Subcutaneous abdominal adipose tissue (tissue), 5 donors: ENCODE results near the gene CDH12.
"Not testable (repeated sequence)": the region's sequence is repeated elsewhere in the genome, so short reads cannot be mapped to it uniquely, and the experiment has no call there.

Experiments
- H3K27ac ChIP-seq: one replicate; pipeline ENCODE4 v1.7.0; 2013; ENCODE audit warnings: low read depth, mild to moderate bottlenecking, inconsistent platforms, low read length, moderate library complexity
- H3K27me3 ChIP-seq, 5 donors: one replicate each; pipeline ENCODE4 v1.7.0; 2013; ENCODE audit warnings: low read length in 5 of 5, inconsistent platforms in 1 of 5; ENCODE audit not compliant: control insufficient read depth in 5 of 5, insufficient read depth in 4 of 5
- H3K36me3 ChIP-seq, 5 donors: one replicate each; pipeline ENCODE4 v1.7.0; 2013; ENCODE audit warnings: low read length in 5 of 5; ENCODE audit not compliant: control insufficient read depth in 5 of 5, insufficient read depth in 5 of 5
- H3K4me1 ChIP-seq, 5 donors: one replicate each; pipeline ENCODE4 v1.7.0; 2013; ENCODE audit warnings: low read length in 5 of 5, mild to moderate bottlenecking in 3 of 5, moderate library complexity in 1 of 5; ENCODE audit not compliant: control insufficient read depth in 5 of 5, insufficient read depth in 5 of 5
- H3K4me3 ChIP-seq, 5 donors: one replicate each; pipeline ENCODE4 v1.7.0; 2013; ENCODE audit warnings: low read length in 5 of 5, low read depth in 1 of 5
- H3K9ac ChIP-seq, 5 donors: one replicate each; pipeline ENCODE4 v1.7.0; 2013; ENCODE audit warnings: low read length in 5 of 5, mild to moderate bottlenecking in 4 of 5, moderate library complexity in 3 of 5
- H3K9me3 ChIP-seq, 5 donors: one replicate each; pipeline ENCODE4 v1.7.0; 2013; ENCODE audit warnings: low read length in 5 of 5; ENCODE audit not compliant: control insufficient read depth in 5 of 5
- donor health status: healthy.
- donor health status: healthy.
- donor health status: healthy.
- donor health status: healthy.
- donor health status: healthy.

The CDH12 gene

GRCh38 chr5:22557251-22557650 lies 295.9 kb downstream of the CDH12 start:
- Histone ChIP-seq H3K9ac (no peak overlapping the region), H3K4me1 (no peaks in the 10 kb centered on the region), H3K9me3 (no peaks in the 10 kb centered on the region), H3K27me3 (no peaks in the 10 kb centered on the region), H3K4me3 (no peak overlapping the region), H3K36me3 (no peaks in the 10 kb centered on the region), H3K27ac (no peak overlapping the region)

GRCh38 chr5:22554475-22554874 lies 298.7 kb downstream of the CDH12 start:
- Histone ChIP-seq H3K27ac (no peak overlapping the region), H3K4me1 (no peaks in the 10 kb centered on the region), H3K9me3 (no peaks in the 10 kb centered on the region), H3K27me3 (no peaks in the 10 kb centered on the region), H3K36me3 (no peaks in the 10 kb centered on the region), H3K4me3 (no peak overlapping the region), H3K9ac (no peak overlapping the region)

GRCh38 chr5:22549876-22550671 lies 303.1 kb downstream of the CDH12 start:
- Histone ChIP-seq H3K27ac (no peak overlapping the region), H3K9me3 (no peaks in the 10 kb centered on the region), H3K27me3 (no peaks in the 10 kb centered on the region), H3K4me1 (no peaks in the 10 kb centered on the region), H3K36me3 (no peaks in the 10 kb centered on the region), H3K9ac (no peak overlapping the region), H3K4me3 (no peak overlapping the region)

- Histone ChIP-seq H3K36me3 (no peaks in the 10 kb centered on the region), H3K9ac (no peak overlapping the region), H3K27me3 (no peaks in the 10 kb centered on the region), H3K27ac (no peak overlapping the region), H3K4me1 (no peaks in the 10 kb centered on the region), H3K9me3 (peaks cover 0 to 3% (median 0%) of the 10 kb centered on the region in 5 donors), H3K4me3 (no peak overlapping the region)
Observed at GRCh38 chr5:22542340-22542739, 310.8 kb downstream of the CDH12 start.

GRCh38 chr5:22541037-22541436 lies 312.1 kb downstream of the CDH12 start:
- Histone ChIP-seq H3K36me3 (no peaks in the 10 kb centered on the region), H3K9ac (no peak overlapping the region), H3K27ac (no peak overlapping the region), H3K9me3 (peaks cover 0 to 3% (median 0%) of the 10 kb centered on the region in 5 donors), H3K27me3 (no peaks in the 10 kb centered on the region), H3K4me1 (no peaks in the 10 kb centered on the region), H3K4me3 (no peak overlapping the region)

GRCh38 chr5:22539762-22540161 lies 313.4 kb downstream of the CDH12 start:
- no peaks in the 10 kb centered on the region for H3K27me3 ChIP-seq
- no peak overlapping the region for H3K4me3 ChIP-seq
- H3K27ac ChIP-seq: no peak overlapping the region
- no peak overlapping the region for H3K9ac ChIP-seq
- H3K9me3 ChIP-seq: peaks cover 0 to 3% (median 0%) of the 10 kb centered on the region in 5 donors
- H3K4me1 ChIP-seq: no peaks in the 10 kb centered on the region
- no peaks in the 10 kb centered on the region for H3K36me3 ChIP-seq

GRCh38 chr5:22531986-22532385 lies 321.2 kb downstream of the CDH12 start:
- H3K9ac ChIP-seq: no peak overlapping the region
- H3K27ac ChIP-seq: no peak overlapping the region
- H3K4me1 ChIP-seq: no peaks in the 10 kb centered on the region
- H3K4me3 ChIP-seq: no peak overlapping the region
- H3K27me3 ChIP-seq: no peaks in the 10 kb centered on the region
- no peaks in the 10 kb centered on the region for H3K36me3 ChIP-seq
- H3K9me3 ChIP-seq: peaks cover 0 to 5% (median 0%) of the 10 kb centered on the region in 5 donors

GRCh38 chr5:22521521-22521920 lies 331.6 kb downstream of the CDH12 start:
- H3K27me3 ChIP-seq: no peaks in the 10 kb centered on the region

GRCh38 chr5:22516497-22516896 lies 336.6 kb downstream of the CDH12 start:
- H3K9ac ChIP-seq, H3K4me1 ChIP-seq, H3K36me3 ChIP-seq, H3K9me3 ChIP-seq, H3K4me3 ChIP-seq, H3K27me3 ChIP-seq, H3K27ac ChIP-seq: not testable (repeated sequence)

More at GRCh38 chr5:22521521-22521920, 331.6 kb downstream of the CDH12 start:
- H3K4me1 ChIP-seq: no peaks in the 10 kb centered on the region
- H3K27ac ChIP-seq: no peak overlapping the region
- no peaks in the 10 kb centered on the region for H3K9me3 ChIP-seq
- no peaks in the 10 kb centered on the region for H3K36me3 ChIP-seq
- H3K9ac ChIP-seq: no peak overlapping the region
- no peak overlapping the region for H3K4me3 ChIP-seq

- H3K27me3 ChIP-seq: no peaks in the 10 kb centered on the region
- H3K9ac ChIP-seq: no peak overlapping the region
- H3K36me3 ChIP-seq: no peaks in the 10 kb centered on the region
- H3K4me1 ChIP-seq: no peaks in the 10 kb centered on the region
- H3K9me3 ChIP-seq: no peaks in the 10 kb centered on the region
- H3K4me3 ChIP-seq: no peak overlapping the region
- H3K27ac ChIP-seq: no peak overlapping the region
Observed at GRCh38 chr5:22514231-22514630, 338.9 kb downstream of the CDH12 start.
